Activated CD8-positive, alpha-beta T cell treated with anti-CD3 and anti-CD28 coated beads for 36 hours (primary cell): ENCODE measurements around the gene NEK6. TPM values are rescaled to one million over a fixed set of nuclear protein-coding genes. Genes with fewer than 3 reads are reported as not detected.

Experiments
- ATAC-seq: fragments of 200-7000 bp; cut with Tn5 transposase; one replicate; pipeline ENCODE4 v1.10.0; 2021; ENCODE audit warnings: mild to moderate bottlenecking, moderate library complexity
- CTCF ChIA-PET: fragments of 350-600 bp; sonication (Branson Sonifier 250); formaldehyde crosslinking; loops from one replicate; lab custom pipeline; 2021; ENCODE audit warnings: antibody characterized with exemption; lab: Charles Lee
- POLR2A ChIA-PET: fragments of 350-600 bp; sonication (Branson Sonifier 250); formaldehyde crosslinking; loops from one replicate; lab custom pipeline; 2021; ENCODE audit warnings: antibody characterized with exemption; lab: Charles Lee
- DNase-seq: peaks from one replicate; pipeline ENCODE4 v3.0.0-alpha.2; 2020
- H3K27ac Mint-ChIP-seq: one replicate; pipeline ENCODE4 v1.8.0; 2021; ENCODE audit warnings: mild to moderate bottlenecking, mixed read lengths
- H3K27me3 Mint-ChIP-seq: one replicate; pipeline ENCODE4 v1.8.0; 2021; ENCODE audit warnings: mixed read lengths
- H3K36me3 Mint-ChIP-seq: one replicate; pipeline ENCODE4 v1.8.0; 2021; ENCODE audit warnings: low read depth, mixed read lengths
- H3K4me1 Mint-ChIP-seq: one replicate; pipeline ENCODE4 v1.8.0; 2021; ENCODE audit warnings: low read depth, mixed read lengths
- H3K4me3 Mint-ChIP-seq: one replicate; pipeline ENCODE4 v1.8.0; 2021; ENCODE audit warnings: mild to moderate bottlenecking, moderate library complexity, mixed read lengths
- H3K9me3 Mint-ChIP-seq: one replicate; pipeline ENCODE4 v1.8.0; 2021; ENCODE audit warnings: mixed read lengths
- intact Hi-C: fragments of 100-400 bp; cut with micrococcal nuclease; formaldehyde crosslinking; loops from one replicate; pipeline ENCODE4 v1.10.0; 2022
- total RNA-seq, 2 experiments: library from RNA; stranded (reverse); gene quantifications; one replicate each; pipeline ENCODE4 v1.2.3, GENCODE V29; 2021
- TF ChIP-seq, protein P1 (sequence below): fragments of 200-600 bp; IDR thresholded peaks from one replicate; pipeline ENCODE4 v1.8.0; 2022; ENCODE audit warnings: antibody characterized with exemption, mild to moderate bottlenecking

NEK6 gene
- total RNA-seq, 2 experiments from 2014 or later, result 20.2 to 21.8 TPM

DNA sequence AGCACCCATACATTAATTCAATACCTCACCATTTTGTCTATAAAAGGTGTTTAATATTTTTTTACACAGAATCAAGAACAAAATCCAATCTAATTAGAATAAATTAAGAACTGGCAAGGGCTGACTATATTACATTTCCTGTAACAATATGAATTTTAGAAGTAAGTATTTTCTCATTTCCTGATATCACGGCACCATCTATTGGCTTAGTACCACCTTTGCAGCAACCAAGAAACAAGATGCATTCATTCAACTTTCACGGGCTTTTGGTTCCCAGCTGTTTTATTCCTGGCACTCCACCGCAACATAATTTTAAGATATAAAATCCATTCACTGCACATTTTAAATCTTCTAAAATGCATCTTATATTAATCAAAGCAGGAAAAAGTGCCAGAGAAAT is 136.8 kb downstream of the NEK6 start:
- POLR2A ChIA-PET, result interaction anchor here (0.6 to 1.1 kb wide), 2 partner anchors 20 to 319 kb away, joined by 3 read pairs; no protein-coding TSS in a partner anchor
- CTCF ChIA-PET, result interaction anchor here (0.7 to 2.0 kb wide), 7 partner anchors 9 to 267 kb away, joined by 3 to 11 read pairs (median 4); no protein-coding TSS in a partner anchor
- Mint-ChIP-seq H3K27me3 (no peaks in the 10 kb centered on the region), H3K36me3 (peaks cover 2% of the 10 kb centered on the region), H3K4me1 (peaks cover 58% of the 10 kb centered on the region), H3K9me3 (no peaks in the 10 kb centered on the region), H3K27ac (peak overlapping the region; percentile 83), H3K4me3 (no peak overlapping the region)
- ATAC-seq, result peak; percentile 50
- intact Hi-C loops, result loop anchor here (10.0 kb wide), 1 partner anchor 270 kb away; no protein-coding TSS in a partner anchor
- DNase-seq, result no peak
- TF ChIP-seq, protein P1, sequence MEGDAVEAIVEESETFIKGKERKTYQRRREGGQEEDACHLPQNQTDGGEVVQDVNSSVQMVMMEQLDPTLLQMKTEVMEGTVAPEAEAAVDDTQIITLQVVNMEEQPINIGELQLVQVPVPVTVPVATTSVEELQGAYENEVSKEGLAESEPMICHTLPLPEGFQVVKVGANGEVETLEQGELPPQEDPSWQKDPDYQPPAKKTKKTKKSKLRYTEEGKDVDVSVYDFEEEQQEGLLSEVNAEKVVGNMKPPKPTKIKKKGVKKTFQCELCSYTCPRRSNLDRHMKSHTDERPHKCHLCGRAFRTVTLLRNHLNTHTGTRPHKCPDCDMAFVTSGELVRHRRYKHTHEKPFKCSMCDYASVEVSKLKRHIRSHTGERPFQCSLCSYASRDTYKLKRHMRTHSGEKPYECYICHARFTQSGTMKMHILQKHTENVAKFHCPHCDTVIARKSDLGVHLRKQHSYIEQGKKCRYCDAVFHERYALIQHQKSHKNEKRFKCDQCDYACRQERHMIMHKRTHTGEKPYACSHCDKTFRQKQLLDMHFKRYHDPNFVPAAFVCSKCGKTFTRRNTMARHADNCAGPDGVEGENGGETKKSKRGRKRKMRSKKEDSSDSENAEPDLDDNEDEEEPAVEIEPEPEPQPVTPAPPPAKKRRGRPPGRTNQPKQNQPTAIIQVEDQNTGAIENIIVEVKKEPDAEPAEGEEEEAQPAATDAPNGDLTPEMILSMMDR, result no peak

DNA sequence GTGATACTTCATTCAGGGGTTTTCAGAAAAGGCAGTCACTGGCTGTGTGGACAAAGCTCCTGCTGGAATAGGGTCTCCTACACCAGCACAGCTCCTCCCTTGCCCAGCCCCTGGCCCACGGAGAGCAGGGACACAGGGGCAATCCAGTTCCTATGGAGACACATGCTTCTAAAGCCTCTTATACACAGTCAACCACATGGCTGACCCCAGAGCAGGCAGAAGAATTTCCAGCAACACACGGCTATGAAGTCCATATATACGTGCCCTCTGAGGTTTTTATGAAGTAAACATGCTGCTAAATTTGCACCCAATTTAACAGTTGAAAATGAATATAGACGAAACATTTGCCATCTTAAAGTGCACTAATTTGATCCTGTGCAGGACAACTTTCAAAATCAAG is 138.1 kb downstream of the NEK6 start:
- Mint-ChIP-seq H3K27me3 (no peaks in the 10 kb centered on the region), H3K36me3 (peaks cover 5% of the 10 kb centered on the region), H3K27ac (no peak overlapping the region), H3K4me1 (peaks cover 54% of the 10 kb centered on the region), H3K9me3 (no peaks in the 10 kb centered on the region), H3K4me3 (no peak overlapping the region)
- CTCF ChIA-PET, result interaction anchor here (0.9 to 2.0 kb wide), 2 partner anchors 16 to 23 kb away, joined by 3 to 5 read pairs; no protein-coding TSS in a partner anchor
- POLR2A ChIA-PET, result interaction anchor here (1.0 kb wide), 1 partner anchor 12 kb away, joined by 3 read pairs; no protein-coding TSS in a partner anchor
- TF ChIP-seq, protein P1, result no peak
- intact Hi-C loops, result loop anchor here (10.0 kb wide), 1 partner anchor 271 kb away; no protein-coding TSS in a partner anchor
- no peak for DNase-seq
- ATAC-seq, result no peak

DNA sequence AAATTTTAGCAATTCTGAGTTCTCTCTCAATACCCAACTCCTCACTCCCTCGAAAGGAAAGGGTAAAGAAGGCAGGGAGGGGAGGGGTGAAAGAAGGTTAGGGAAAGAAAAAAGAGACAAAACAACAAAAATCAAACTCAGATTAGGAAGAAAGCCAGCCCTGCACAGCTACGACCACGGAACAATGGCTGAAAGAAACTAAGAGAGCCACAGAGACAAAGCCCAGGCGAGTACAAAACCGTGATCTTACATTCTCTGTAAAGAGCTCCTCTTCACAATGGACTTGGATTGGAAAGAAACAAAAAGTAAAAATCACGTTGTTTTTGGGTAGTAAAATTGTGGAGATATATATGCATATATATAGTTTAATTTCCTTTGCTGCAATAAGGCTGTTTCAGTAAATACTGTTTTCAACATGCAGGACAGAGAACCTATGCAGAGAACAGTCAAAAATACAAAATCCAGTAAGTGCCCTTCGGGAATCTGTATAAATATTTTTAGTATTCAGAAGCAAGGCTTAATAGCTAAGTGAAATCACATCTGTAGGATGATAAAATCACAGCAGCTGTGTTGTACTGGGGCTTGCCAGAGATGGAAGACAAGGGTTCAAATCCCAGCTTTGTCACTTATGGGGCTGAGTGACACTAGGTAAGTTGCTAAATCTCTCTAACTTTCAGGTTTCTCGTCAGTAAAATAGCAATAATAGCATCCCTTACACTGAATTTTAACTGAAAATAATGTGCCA is 140.6 kb downstream of the NEK6 start:
- CTCF ChIA-PET, result interaction anchor here (1.0 to 4.1 kb wide), 7 partner anchors 9 to 373 kb away, joined by 3 to 28 read pairs (median 3); partner anchors contain the start of gene NR6A1
- no peak overlapping the region for H3K27ac Mint-ChIP-seq
- ATAC-seq, result no peak
- no peak for DNase-seq
- POLR2A ChIA-PET, result interaction anchor here (1.1 kb wide), 1 partner anchor 10 kb away, joined by 3 read pairs; no protein-coding TSS in a partner anchor
- peaks cover 14% of the 10 kb centered on the region for H3K36me3 Mint-ChIP-seq
- no peak overlapping the region for H3K4me3 Mint-ChIP-seq
- no peaks in the 10 kb centered on the region for H3K27me3 Mint-ChIP-seq
- no peaks in the 10 kb centered on the region for H3K9me3 Mint-ChIP-seq
- TF ChIP-seq, protein P1, result no peak
- peaks cover 44% of the 10 kb centered on the region for H3K4me1 Mint-ChIP-seq
- intact Hi-C loops, result loop anchor here (10.0 kb wide), 1 partner anchor 274 kb away; no protein-coding TSS in a partner anchor

DNA sequence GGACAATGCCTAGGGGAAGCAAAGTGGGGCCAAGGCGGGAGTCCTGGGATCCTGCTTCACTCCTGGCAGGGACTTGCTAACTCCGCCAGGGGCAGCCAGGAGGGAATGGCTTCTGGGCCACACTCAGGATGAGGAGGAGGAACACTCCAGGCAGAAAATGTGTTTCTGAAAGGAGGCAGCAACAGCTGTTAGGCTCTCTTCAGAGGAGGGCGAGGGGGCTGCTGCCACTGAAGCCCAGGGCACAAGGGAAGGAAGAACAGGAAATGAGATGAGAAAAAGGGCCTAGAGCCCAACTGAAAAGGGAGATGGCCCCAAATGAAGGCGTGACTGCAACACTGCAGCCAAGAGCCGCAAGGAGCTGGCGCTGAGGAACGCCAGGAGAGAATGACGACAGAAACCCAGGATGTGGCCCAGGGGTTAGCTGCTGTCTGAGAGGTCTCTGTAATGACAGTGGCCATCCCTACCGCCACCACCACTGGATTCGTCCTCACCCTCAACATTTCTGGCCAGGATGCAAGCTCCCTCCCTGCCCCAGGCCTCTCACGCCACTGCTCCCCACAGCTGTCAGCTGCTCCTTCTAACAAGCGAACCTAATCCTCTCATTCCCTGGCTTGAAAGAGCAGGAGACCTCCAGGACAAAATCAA is 141.7 kb downstream of the NEK6 start:
- intact Hi-C loops, result loop anchor here (10.0 kb wide), 1 partner anchor 275 kb away; no protein-coding TSS in a partner anchor
- H3K27ac Mint-ChIP-seq, result no peak overlapping the region

More for the DNA sequence above, 141.7 kb downstream of the NEK6 start:
- TF ChIP-seq, protein P1, result no peak
- H3K4me3 Mint-ChIP-seq, result no peak overlapping the region
- peaks cover 20% of the 10 kb centered on the region for H3K36me3 Mint-ChIP-seq
- DNase-seq, result no peak
- ChIA-PET CTCF (interaction anchor here (0.8 to 4.1 kb wide), 4 partner anchors 12 to 372 kb away, joined by 3 to 28 read pairs (median 4); partner anchors contain the start of gene NR6A1), POLR2A (interaction anchor here (1.1 kb wide), 1 partner anchor 11 kb away, joined by 3 read pairs; no protein-coding TSS in a partner anchor)
- H3K9me3 Mint-ChIP-seq, result no peaks in the 10 kb centered on the region
- no peak for ATAC-seq
- peaks cover 34% of the 10 kb centered on the region for H3K4me1 Mint-ChIP-seq
- H3K27me3 Mint-ChIP-seq, result no peaks in the 10 kb centered on the region
